CD14-positive monocyte (primary cell): ENCODE data around the gene UBE2E3. TPM values are rescaled to one million over a fixed set of nuclear protein-coding genes. Genes with fewer than 3 reads are reported as not detected.
A peak's percentile ranks its signal among the peaks of the same experiment; 100 is the strongest.

Experiments
- DNase-seq, 3 donors: peaks; one replicate each; pipeline ENCODE4 v3.0.0-alpha.2; 2011 to 2022
- H2AFZ ChIP-seq: 2 replicates; pipeline ENCODE4 v1.6.0; 2012; ENCODE audit warnings: mild to moderate bottlenecking, low read depth, low read length, inconsistent platforms; ENCODE audit not compliant: insufficient read depth, poor library complexity, severe bottlenecking
- H3K27ac ChIP-seq, 2 donors: 1 replicate in 1 of 2; 2 replicates in 1 of 2; pipeline ENCODE4 v1.5.1; 2012 to 2013; ENCODE audit warnings: low read length in 2 of 2, control low read depth in 1 of 2, inconsistent platforms in 1 of 2, low read depth in 1 of 2, mild to moderate bottlenecking in 1 of 2
- H3K27me3 ChIP-seq, 2 donors: one replicate each; pipeline versions ENCODE4 v1.6.0 to v1.6.1; 2011 to 2013; ENCODE audit warnings: low read length in 2 of 2; ENCODE audit not compliant: control insufficient read depth in 2 of 2, insufficient read depth in 2 of 2
- H3K36me3 ChIP-seq, 2 donors: replicated peaks in 1 of 2; 1 replicate in 1 of 2; 2 replicates in 1 of 2; pipeline versions ENCODE4 v1.5.1 to v1.6.1; 2012 to 2013; ENCODE audit warnings: low read length in 2 of 2, control low read depth in 1 of 2, inconsistent platforms in 1 of 2, mild to moderate bottlenecking in 1 of 2; ENCODE audit not compliant: insufficient read depth in 2 of 2, control insufficient read depth in 1 of 2
- H3K4me1 ChIP-seq, 2 donors: 1 replicate in 1 of 2; 2 replicates in 1 of 2; pipeline versions ENCODE4 v1.5.1 to v1.6.1; 2012 to 2013; ENCODE audit warnings: low read length in 2 of 2, control low read depth in 1 of 2, inconsistent platforms in 1 of 2, mild to moderate bottlenecking in 1 of 2, moderate library complexity in 1 of 2; ENCODE audit not compliant: insufficient read depth in 2 of 2, control insufficient read depth in 1 of 2
- H3K4me2 ChIP-seq: replicated peaks from 2 replicates; pipeline ENCODE3; 2012; ENCODE audit warnings: low read length, moderate library complexity, mild to moderate bottlenecking; ENCODE audit not compliant: poor library complexity, severe bottlenecking; ENCODE audit errors: extremely low read depth
- H3K4me3 ChIP-seq, 3 experiments: fragments of 200-600 bp in 1 of 3; sonication (generic) in 1 of 3; replicated peaks in 1 of 3; 1 replicate in 2 of 3; 2 replicates in 1 of 3; pipeline ENCODE4 v1.5.1; 2011 to 2013; ENCODE audit warnings: low read length in 3 of 3, mild to moderate bottlenecking in 3 of 3, control low read depth in 2 of 3, low read depth in 2 of 3, inconsistent platforms in 1 of 3, moderate library complexity in 1 of 3
- H3K79me2 ChIP-seq: 2 replicates; pipeline ENCODE4 v1.6.0; 2012; ENCODE audit warnings: mild to moderate bottlenecking, control low read depth, inconsistent platforms, low read length, moderate library complexity; ENCODE audit not compliant: insufficient read depth
- H3K9ac ChIP-seq: 2 replicates; pipeline ENCODE4 v1.6.0; 2017; ENCODE audit warnings: low read length, mild to moderate bottlenecking; ENCODE audit not compliant: insufficient read depth, poor library complexity, severe bottlenecking
- H3K9me3 ChIP-seq, 2 donors: replicated peaks in 1 of 2; 1 replicate in 1 of 2; 2 replicates in 1 of 2; pipeline versions ENCODE4 v1.5.1 to v1.6.1; 2012 to 2013; ENCODE audit warnings: low read length in 2 of 2, control low read depth in 1 of 2; ENCODE audit not compliant: control insufficient read depth in 1 of 2, insufficient read depth in 1 of 2
- H4K20me1 ChIP-seq: 2 replicates; pipeline ENCODE4 v1.6.0; 2012; ENCODE audit warnings: mild to moderate bottlenecking, low read length, control low read depth, moderate library complexity; ENCODE audit not compliant: insufficient read depth
- H3K27ac Mint-ChIP-seq, 7 donors: one replicate each; pipeline ENCODE4 v1.8.0; 2020; ENCODE audit warnings: mild to moderate bottlenecking in 7 of 7, mixed read lengths in 7 of 7, moderate library complexity in 6 of 7, inconsistent platforms in 2 of 7
- H3K27me3 Mint-ChIP-seq, 3 donors: one replicate each; pipeline ENCODE4 v1.8.0; 2021 to 2022; ENCODE audit warnings: low read depth in 3 of 3, mild to moderate bottlenecking in 3 of 3, mixed read lengths in 3 of 3, moderate library complexity in 3 of 3, inconsistent platforms in 1 of 3
- H3K36me3 Mint-ChIP-seq, 2 donors: one replicate each; pipeline ENCODE4 v1.8.0; 2020; ENCODE audit warnings: mixed read lengths in 2 of 2, inconsistent platforms in 1 of 2, mild to moderate bottlenecking in 1 of 2
- H3K4me1 Mint-ChIP-seq: one replicate; pipeline ENCODE4 v1.8.0; 2020; ENCODE audit warnings: mild to moderate bottlenecking, mixed read lengths
- H3K4me3 Mint-ChIP-seq, 2 donors: one replicate each; pipeline ENCODE4 v1.8.0; 2020; ENCODE audit warnings: mild to moderate bottlenecking in 2 of 2, mixed read lengths in 2 of 2, moderate library complexity in 1 of 2
- H3K9me3 Mint-ChIP-seq, 7 donors: one replicate each; pipeline ENCODE4 v1.8.0; 2020 to 2022; ENCODE audit warnings: mixed read lengths in 7 of 7, mild to moderate bottlenecking in 6 of 7, moderate library complexity in 6 of 7, inconsistent platforms in 2 of 7
- CTCF ChIP-seq: fragments of 200-600 bp; IDR thresholded peaks from one replicate; pipeline ENCODE4 v1.8.0; 2022; ENCODE audit warnings: antibody characterized with exemption, mild to moderate bottlenecking
- WGBS: methylation state at CpG from one replicate; pipeline ENCODE4 v1.1.5; 2013; ENCODE audit warnings: missing lambda C conversion rate; ENCODE audit not compliant: insufficient coverage; 5-methylcytosine and 5-hydroxymethylcytosine counted together
- intact Hi-C, 2 donors: fragments of 100-400 bp; cut with micrococcal nuclease; formaldehyde crosslinking; loops; one replicate each; pipeline versions ENCODE4 v1.15.0 to v1.15.1; 2023
- polyA minus RNA-seq: library from RNA; depleted of rRNA, polyadenylated mRNA; stranded (reverse); fragments of >200 nt; gene quantifications from 2 replicates; pipeline ENCODE4 v1.2.3, GENCODE V29; 2012
- polyA plus RNA-seq, 3 donors: library from polyadenylated mRNA; depleted of rRNA in 1 of 3; unstranded in 2 of 3; stranded (reverse) in 1 of 3; fragments of 300-500 nt in 2 of 3; fragments of >200 nt in 1 of 3; fragmentation: Illumina TruSeq in 2 of 3; gene quantifications; 1 replicate in 2 of 3; 2 replicates in 1 of 3; pipeline ENCODE4 v1.2.3, GENCODE V29; 2012 to 2021
- total RNA-seq, 12 experiments: library from RNA in 1 of 12; stranded (reverse) in 1 of 12; fragments of 120-200 nt in 1 of 12; gene quantifications; one replicate each; pipeline ENCODE4 v1.2.4 and lab custom pipeline; 2013 to 2026; ENCODE audit warnings: mixed read lengths in 6 of 12, inconsistent platforms in 1 of 12

Gene UBE2E3
- 30.9 TPM for total RNA-seq (2013)
- polyA plus RNA-seq: 10 to 100 TPM; 45.9 to 67.5 (median 52.1) TPM
- polyA minus RNA-seq: 12.2 and 13.7 TPM in 2 replicates
- total RNA-seq (lab: John Stamatoyannopoulos, UW): 9.7 to 43.5 (median 19.6) reads per million in 11 experiments

- H4K20me1 ChIP-seq: no peaks in the 10 kb centered on the region
- Mint-ChIP-seq H3K9me3 (no peaks in the 10 kb centered on the region), H3K27me3 (peaks cover 0 to 18% (median 6%) of the 10 kb centered on the region in 3 donors), H3K4me1 (peaks cover 36% of the 10 kb centered on the region), H3K4me3 (peak within 1 kb of the TSS; percentile 98 to 99), H3K36me3 (peaks cover 10 to 23% of the 10 kb centered on the region in 2 donors), H3K27ac (peak within 1 kb of the TSS; percentile 83 to 97 (median 93))
- H3K4me3 ChIP-seq: peak within 1 kb of the TSS; percentile 75 to 95 (median 79)
- peaks cover 26% of the 10 kb centered on the region for H3K79me2 ChIP-seq
- intact Hi-C loops: loop anchor here in 1 of 2 donors (5.0 kb wide), 1 partner anchor 978 kb away; no protein-coding TSS in a partner anchor
- TF ChIP-seq CTCF: peak; percentile 52
- peaks cover 3 to 7% of the 10 kb centered on the region in 2 donors for H3K36me3 ChIP-seq
- H3K4me1 ChIP-seq: peaks cover 22 to 38% of the 10 kb centered on the region in 2 donors
- under 1% methylated on average over 94 of the region's 106 CpGs for WGBS
- peak; percentile 64 to 80 (median 78) for DNase-seq
- H3K4me2 ChIP-seq: peak within 1 kb of the TSS; percentile 88
- H3K9me3 ChIP-seq: no peaks in the 10 kb centered on the region
- H2AFZ ChIP-seq: peak within 1 kb of the TSS; percentile 94
- H3K27ac ChIP-seq: peak within 1 kb of the TSS; percentile 44 to 63
- peaks cover 5 to 7% of the 10 kb centered on the region in 2 donors for H3K27me3 ChIP-seq
- H3K9ac ChIP-seq: peak within 1 kb of the TSS; percentile 67
These were observed at the start of gene UBE2E3 for GRCh38 chr2:180980106-180980942. UBE2E3 (plus strand) TSS chr2:180980605; CDS start chr2:180982043, 1,438 bp downstream.

GRCh38 chr2:180931841-180932240 lies 48.6 kb upstream of the UBE2E3 start:
- no peak overlapping the region for H3K4me3 Mint-ChIP-seq
- no peak overlapping the region for H3K4me2 ChIP-seq
- no peaks in the 10 kb centered on the region for H4K20me1 ChIP-seq
- no peak overlapping the region for H3K27ac Mint-ChIP-seq
- H3K9me3 Mint-ChIP-seq: no peaks in the 10 kb centered on the region
- H3K4me3 ChIP-seq: no peak overlapping the region
- DNase-seq: no peak
- H3K4me1 ChIP-seq: no peaks in the 10 kb centered on the region
- intact Hi-C loops: no loop called here
- H3K27me3 ChIP-seq: no peaks in the 10 kb centered on the region
- H3K27ac ChIP-seq: no peak overlapping the region
- no peaks in the 10 kb centered on the region for H3K36me3 Mint-ChIP-seq
- H3K36me3 ChIP-seq: no peaks in the 10 kb centered on the region
- H3K27me3 Mint-ChIP-seq: no peaks in the 10 kb centered on the region
- H2AFZ ChIP-seq: no peak overlapping the region
- H3K9ac ChIP-seq: no peak overlapping the region
- TF ChIP-seq CTCF: no peak
- no peaks in the 10 kb centered on the region for H3K9me3 ChIP-seq
- no peaks in the 10 kb centered on the region for H3K79me2 ChIP-seq
- H3K4me1 Mint-ChIP-seq: no peaks in the 10 kb centered on the region
